Psoas muscle (tissue), 8 donors: Measurements from ENCODE around the gene PEDS1. TPM values are rescaled to one million over a fixed set of nuclear protein-coding genes. Genes with fewer than 3 reads are reported as not detected.

Source experiments
- ATAC-seq, 4 donors: fragments of 200-7000 bp; cut with Tn5 transposase; one replicate each; pipeline ENCODE4 v1.9.1; 2020; ENCODE audit warnings: moderate library complexity in 3 of 4, mild to moderate bottlenecking in 2 of 4
- DNase-seq, 2 donors: peaks; one replicate each; pipeline ENCODE4 v3.0.0-alpha.2; 2020
- H3K27ac ChIP-seq: fragments of 200-600 bp; one replicate; pipeline ENCODE4 v1.8.0; 2022
- H3K27me3 ChIP-seq, 3 donors: fragments of 200-600 bp in 1 of 3; one replicate each; pipeline versions ENCODE4 v1.6.1 to v1.8.0; 2013 to 2022; ENCODE audit warnings: low read length in 2 of 3, mild to moderate bottlenecking in 2 of 3, moderate library complexity in 1 of 3; ENCODE audit not compliant: insufficient read depth in 3 of 3
- H3K36me3 ChIP-seq, 2 donors: fragments of 200-600 bp in 1 of 2; one replicate each; pipeline versions ENCODE4 v1.6.1 to v1.8.0; 2013 to 2022; ENCODE audit warnings: low read depth in 1 of 2, mild to moderate bottlenecking in 1 of 2, moderate library complexity in 1 of 2; ENCODE audit not compliant: insufficient read depth in 1 of 2
- H3K4me1 ChIP-seq: fragments of 200-600 bp; one replicate; pipeline ENCODE4 v1.8.0; 2022
- H3K4me3 ChIP-seq: fragments of 200-600 bp; one replicate; pipeline ENCODE4 v1.8.0; 2022; ENCODE audit warnings: mild to moderate bottlenecking
- H3K9me3 ChIP-seq: fragments of 200-600 bp; one replicate; pipeline ENCODE4 v1.8.0; 2022
- WGBS, 3 donors: extraction: QIAGEN DNeasy Blood & Tissue Kit; methylation state at CpG; one replicate each; pipeline versions ENCODE4 v1.1.6 to v1.1.7; 2013; 5-methylcytosine and 5-hydroxymethylcytosine counted together
- intact Hi-C, 2 donors: fragments of 100-400 bp; cut with DNase I; formaldehyde crosslinking; loops; one replicate each; pipeline versions ENCODE4 v1.11.0 to v1.14.2; 2022
- polyA plus RNA-seq, 3 donors: library from polyadenylated mRNA; stranded (reverse); fragments of 200-250 nt; gene quantifications; one replicate each; pipeline ENCODE4 v1.2.3, GENCODE V29; 2013
- total RNA-seq, 4 donors: library from RNA; stranded (reverse); fragmentation: NEBNext Ultra II Directional in 2 of 4; extraction: Animal tissue kit (Norgen Biotek cat#: 25700) in 2 of 4; gene quantifications; one replicate each; pipeline versions ENCODE4 v1.2.1 to v1.2.4, GENCODE V29; 2021 to 2023
- TF ChIP-seq, protein P1 (sequence below): fragments of 200-600 bp; IDR thresholded peaks from one replicate; pipeline ENCODE4 v1.8.0; 2022; ENCODE audit warnings: antibody characterized with exemption
- donor health status: healthy with polysubstance abuse.
- donor health status: DM: no; HTN: no; CAD: no; lungs with moderate emphysema.
- donor health status: Bipolar disorder and iron deficiency.
- donor health status: healthy.
- donor health status: DM: yes; HTN: yes; CAD: no.
- donor health status: DM: no; HTN: no; CAD: no.
- donor health status: DM: no; HTN: no; CAD: no.
- donor health status: DM: yes; HTN: yes; CAD: no.

Gene PEDS1
- total and polyA plus RNA-seq, 7 donors = 17.5 to 59.2 (median 40.2) TPM

DNA sequence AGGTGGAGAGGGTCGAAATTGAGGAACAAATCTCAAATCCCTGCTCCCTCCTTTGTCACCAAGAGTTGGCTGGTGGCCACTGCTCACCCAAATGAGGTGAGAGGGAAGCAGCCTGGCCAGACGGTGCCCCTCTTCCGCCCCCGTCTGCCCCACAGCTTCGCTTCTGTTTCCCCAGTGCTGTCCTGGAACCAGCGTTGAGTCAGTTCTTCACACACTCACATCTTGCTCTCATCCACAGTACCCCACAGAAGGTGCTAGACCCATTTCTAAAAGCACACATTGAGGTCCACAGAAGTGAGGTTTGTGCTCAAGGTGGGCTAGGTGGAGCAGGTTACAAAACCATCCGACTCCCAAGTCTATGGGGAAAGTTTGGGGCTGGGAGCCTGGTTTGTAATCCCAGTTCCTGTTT is 40.9 kb upstream of the PEDS1 start:
- 40 to 63% (median 50%) methylated on average over 7 of the region's 7 CpGs for WGBS, 3 donors
- Histone ChIP-seq H3K4me1 (no peaks in the 10 kb centered on the region), H3K27me3 (no peaks in the 10 kb centered on the region), H3K36me3 (peaks cover 0 to 10% of the 10 kb centered on the region in 2 donors), H3K27ac (peak overlapping the region; percentile 97), H3K9me3 (no peaks in the 10 kb centered on the region), H3K4me3 (peak overlapping the region; percentile 86)
- ATAC-seq (peak in 1 of 4 donors; percentile 2), DNase-seq (peak in 1 of 2 donors; percentile 38)
- intact Hi-C loops = loop anchor here (5.0 kb wide), 2 partner anchors 98 to 203 kb away; no protein-coding TSS in a partner anchor
- TF ChIP-seq, protein P1, sequence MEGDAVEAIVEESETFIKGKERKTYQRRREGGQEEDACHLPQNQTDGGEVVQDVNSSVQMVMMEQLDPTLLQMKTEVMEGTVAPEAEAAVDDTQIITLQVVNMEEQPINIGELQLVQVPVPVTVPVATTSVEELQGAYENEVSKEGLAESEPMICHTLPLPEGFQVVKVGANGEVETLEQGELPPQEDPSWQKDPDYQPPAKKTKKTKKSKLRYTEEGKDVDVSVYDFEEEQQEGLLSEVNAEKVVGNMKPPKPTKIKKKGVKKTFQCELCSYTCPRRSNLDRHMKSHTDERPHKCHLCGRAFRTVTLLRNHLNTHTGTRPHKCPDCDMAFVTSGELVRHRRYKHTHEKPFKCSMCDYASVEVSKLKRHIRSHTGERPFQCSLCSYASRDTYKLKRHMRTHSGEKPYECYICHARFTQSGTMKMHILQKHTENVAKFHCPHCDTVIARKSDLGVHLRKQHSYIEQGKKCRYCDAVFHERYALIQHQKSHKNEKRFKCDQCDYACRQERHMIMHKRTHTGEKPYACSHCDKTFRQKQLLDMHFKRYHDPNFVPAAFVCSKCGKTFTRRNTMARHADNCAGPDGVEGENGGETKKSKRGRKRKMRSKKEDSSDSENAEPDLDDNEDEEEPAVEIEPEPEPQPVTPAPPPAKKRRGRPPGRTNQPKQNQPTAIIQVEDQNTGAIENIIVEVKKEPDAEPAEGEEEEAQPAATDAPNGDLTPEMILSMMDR = no peak

DNA sequence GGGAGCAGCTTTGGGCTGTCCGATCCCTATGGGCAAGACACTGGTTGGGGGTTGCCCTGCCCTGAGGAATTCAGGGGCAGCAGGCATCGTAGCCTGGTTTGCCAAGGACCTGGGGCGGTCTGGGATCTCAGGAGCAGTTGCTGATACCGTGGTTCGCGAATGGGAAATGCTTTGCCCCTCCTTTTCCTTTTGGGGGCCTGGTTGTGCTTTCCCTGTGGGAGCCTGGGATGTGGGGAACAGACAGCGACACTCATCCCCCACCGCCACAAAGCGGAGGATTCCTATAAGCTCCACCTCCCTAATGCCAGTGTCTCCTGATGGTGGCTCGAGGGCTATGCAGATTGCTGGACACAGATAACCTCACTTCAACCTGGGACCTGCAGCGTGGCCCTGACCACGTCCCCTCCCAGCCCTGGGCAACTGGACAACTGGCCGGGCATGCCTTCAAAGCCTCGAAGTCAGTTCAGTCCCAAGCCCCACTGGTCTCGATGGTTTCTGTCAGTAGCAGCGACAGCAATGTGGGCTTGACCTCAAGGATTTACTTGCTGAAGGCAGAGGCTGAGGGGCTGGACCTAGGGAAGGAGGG is 40.4 kb upstream of the PEDS1 start:
- peaks cover 0 to 10% of the 10 kb centered on the region in 2 donors for H3K36me3 ChIP-seq
- intact Hi-C loops = loop anchor here (2.0 to 5.0 kb wide), 3 partner anchors 98 to 205 kb away; no protein-coding TSS in a partner anchor
- DNase-seq = peak; percentile 48 to 76

GRCh38 chr20:50193199-50193835 is 39.8 kb upstream of the PEDS1 start:
- peak in 3 of 4 donors; percentile 0 to 8 (median 6) for ATAC-seq
- TF ChIP-seq, protein P1 = no peak
- no peaks in the 10 kb centered on the region for H3K4me1 ChIP-seq

More for the DNA sequence above, 40.4 kb upstream of the PEDS1 start:
- peak overlapping the region; percentile 86 for H3K4me3 ChIP-seq
- WGBS, 3 donors = 27 to 48% (median 33%) methylated on average over 16 of the region's 16 CpGs
- ATAC-seq = peak; percentile 11 to 31 (median 20)
- peak overlapping the region; percentile 97 for H3K27ac ChIP-seq
- H3K9me3 ChIP-seq = no peaks in the 10 kb centered on the region
- TF ChIP-seq, protein P1 = no peak
- no peaks in the 10 kb centered on the region for H3K27me3 ChIP-seq
- no peaks in the 10 kb centered on the region for H3K4me1 ChIP-seq

GRCh38 chr20:50192364-50193198 is 39.1 kb upstream of the PEDS1 start:
- H3K4me3 ChIP-seq = peak overlapping the region; percentile 86
- no peaks in the 10 kb centered on the region for H3K4me1 ChIP-seq
- TF ChIP-seq, protein P1 = no peak
- no peaks in the 10 kb centered on the region for H3K27me3 ChIP-seq
- DNase-seq (peak; percentile 89 to 94), ATAC-seq (peak in 3 of 4 donors; percentile 28 to 50 (median 39))
- H3K9me3 ChIP-seq = no peaks in the 10 kb centered on the region
- intact Hi-C loops = loop anchor here (2.0 to 5.0 kb wide), 3 partner anchors 100 to 206 kb away; no protein-coding TSS in a partner anchor
- 4 to 7% (median 4%) methylated on average over 25 of the region's 25 CpGs for WGBS, 3 donors
- peak overlapping the region; percentile 97 for H3K27ac ChIP-seq
- H3K36me3 ChIP-seq = peaks cover 0 to 10% of the 10 kb centered on the region in 2 donors

More at GRCh38 chr20:50193199-50193835, 39.8 kb upstream of the PEDS1 start:
- peaks cover 0 to 10% of the 10 kb centered on the region in 2 donors for H3K36me3 ChIP-seq
- intact Hi-C loops = loop anchor here (2.0 to 5.0 kb wide), 3 partner anchors 99 to 205 kb away; no protein-coding TSS in a partner anchor
- 24 to 37% (median 28%) methylated on average over 10 of the region's 10 CpGs for WGBS, 3 donors
- no peaks in the 10 kb centered on the region for H3K27me3 ChIP-seq
- H3K9me3 ChIP-seq = no peaks in the 10 kb centered on the region
- peak overlapping the region; percentile 97 for H3K27ac ChIP-seq
- peak overlapping the region; percentile 86 for H3K4me3 ChIP-seq
- peak in 1 of 2 donors; percentile 70 for DNase-seq
